GM15510 (cell line): ENCODE measurements around the gene CGREF1.

Source experiments
- POLR2A ChIP-seq: IDR thresholded peaks from 3 replicates; pipeline ENCODE4 v1.6.1; 2011; ENCODE audit warnings: borderline replicate concordance; ENCODE audit not compliant: insufficient read length; ENCODE audit errors: extremely low read depth

The CGREF1 gene

GRCh38 chr2:27088634-27089033, 30.3 kb downstream of the CGREF1 start:
- TF ChIP-seq POLR2A = no peak

DNA sequence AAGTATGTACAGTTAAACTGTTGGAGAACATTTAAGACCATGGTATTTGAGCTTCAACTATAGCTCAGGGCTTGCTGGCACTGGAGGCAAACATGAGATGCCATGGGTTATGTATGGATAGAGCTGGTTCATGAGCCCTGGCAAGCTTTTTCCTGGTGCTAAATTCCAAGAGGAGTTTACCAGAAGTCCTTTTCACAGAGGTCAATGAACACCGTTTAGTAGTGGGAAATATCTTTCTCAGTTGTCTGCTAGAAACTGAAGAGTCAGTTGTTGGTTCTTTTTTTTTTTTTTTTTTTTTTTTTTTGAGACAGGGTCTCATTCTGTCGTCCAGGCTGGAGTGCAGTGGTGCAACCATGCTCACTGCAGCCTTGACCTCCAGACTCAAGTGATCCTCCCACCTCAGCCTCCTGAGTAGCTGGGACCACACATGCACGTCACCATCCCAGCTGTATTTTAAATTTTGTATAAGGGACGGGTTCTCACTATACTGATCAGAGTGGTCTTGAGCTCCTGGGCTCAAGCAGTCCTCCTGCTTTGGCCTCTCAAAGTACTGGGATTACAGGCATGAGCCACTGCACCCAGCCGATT, 31.0 kb downstream of the CGREF1 start:
- TF ChIP-seq POLR2A = no peak

DNA sequence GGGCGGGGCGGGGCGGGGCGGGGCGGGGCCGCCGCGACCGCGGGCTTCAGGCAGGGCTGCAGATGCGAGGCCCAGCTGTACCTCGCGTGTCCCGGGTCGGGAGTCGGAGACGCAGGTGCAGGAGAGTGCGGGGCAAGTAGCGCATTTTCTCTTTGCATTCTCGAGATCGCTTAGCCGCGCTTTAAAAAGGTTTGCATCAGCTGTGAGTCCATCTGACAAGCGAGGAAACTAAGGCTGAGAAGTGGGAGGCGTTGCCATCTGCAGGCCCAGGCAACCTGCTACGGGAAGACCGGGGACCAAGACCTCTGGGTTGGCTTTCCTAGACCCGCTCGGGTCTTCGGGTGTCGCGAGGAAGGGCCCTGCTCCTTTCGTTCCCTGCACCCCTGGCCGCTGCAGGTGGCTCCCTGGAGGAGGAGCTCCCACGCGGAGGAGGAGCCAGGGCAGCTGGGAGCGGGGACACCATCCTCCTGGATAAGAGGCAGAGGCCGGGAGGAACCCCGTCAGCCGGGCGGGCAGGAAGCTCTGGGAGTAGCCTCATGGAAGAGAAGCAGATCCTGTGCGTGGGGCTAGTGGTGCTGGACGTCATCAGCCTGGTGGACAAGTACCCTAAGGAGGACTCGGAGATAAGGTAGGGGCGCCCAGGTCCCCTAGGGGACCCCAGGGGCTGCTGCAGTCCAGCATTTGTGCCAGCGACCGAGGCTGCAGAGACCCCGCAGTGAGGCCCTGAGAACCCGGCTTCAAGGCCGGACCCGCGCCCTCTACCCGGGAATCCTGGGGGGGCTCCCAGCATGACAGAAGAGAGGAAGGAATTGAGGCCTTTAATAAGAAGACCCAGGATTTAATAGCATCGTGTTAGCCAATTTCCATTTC, 32.0 kb downstream of the CGREF1 start, which contains the start of gene KHK:
TSS of gene KHK (plus strand) at position 49 of the 870 bp plus-strand sequence. CDS start at position 537, 488 bp downstream.
- peak; percentile 32 for TF ChIP-seq POLR2A

- TF ChIP-seq POLR2A = peak; percentile 65
These were observed 32.7 kb downstream of the CGREF1 start for GRCh38 chr2:27086090-27086723.

DNA sequence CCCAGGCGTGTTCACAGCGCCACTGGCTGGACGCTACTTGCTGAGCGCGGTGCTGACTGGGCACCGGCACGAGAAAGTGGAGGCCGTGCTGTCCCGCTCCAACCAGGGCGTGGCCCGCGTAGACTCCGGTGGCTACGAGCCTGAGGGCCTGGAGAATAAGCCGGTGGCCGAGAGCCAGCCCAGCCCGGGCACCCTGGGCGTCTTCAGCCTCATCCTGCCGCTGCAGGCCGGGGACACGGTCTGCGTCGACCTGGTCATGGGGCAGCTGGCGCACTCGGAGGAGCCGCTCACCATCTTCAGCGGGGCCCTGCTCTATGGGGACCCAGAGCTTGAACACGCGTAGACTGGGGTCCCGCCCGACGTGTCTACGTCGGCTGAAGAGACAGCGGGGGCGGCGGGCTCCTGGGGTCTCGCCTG, 33.2 kb downstream of the CGREF1 start:
- peak; percentile 36 for TF ChIP-seq POLR2A

DNA sequence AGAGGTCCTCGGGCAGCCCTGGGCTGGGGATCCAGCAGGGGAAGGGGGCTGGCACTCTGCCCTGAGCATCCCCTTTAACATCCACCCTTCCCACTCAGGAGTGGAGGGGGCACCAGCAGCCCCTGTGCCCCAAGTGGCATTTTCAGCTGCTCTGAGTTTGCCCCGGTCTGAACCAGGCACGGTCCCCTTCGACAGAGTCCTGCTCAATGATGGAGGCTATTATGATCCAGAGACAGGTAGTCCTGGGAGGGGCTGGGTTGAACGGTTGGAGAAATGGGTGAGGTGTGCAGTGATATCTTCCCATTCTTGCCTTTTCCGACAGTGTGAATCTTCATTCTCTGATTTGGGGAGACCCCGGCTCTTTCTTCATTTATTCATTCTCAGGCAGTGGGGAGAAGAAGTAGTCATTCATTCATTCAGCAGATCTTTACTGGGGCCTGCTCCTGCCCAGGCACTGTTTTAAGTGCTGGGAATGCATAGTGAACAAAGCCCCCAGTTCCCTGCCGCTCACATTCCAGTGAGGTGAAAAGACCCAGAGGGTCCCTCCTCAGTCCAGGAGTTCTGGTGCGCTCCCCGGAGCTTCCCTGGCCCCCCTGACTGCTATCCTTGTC, 33.8 kb downstream of the CGREF1 start:
- no peak for TF ChIP-seq POLR2A

- TF ChIP-seq POLR2A = no peak
These were observed 34.4 kb downstream of the CGREF1 start for GRCh38 chr2:27084297-27085061.

DNA sequence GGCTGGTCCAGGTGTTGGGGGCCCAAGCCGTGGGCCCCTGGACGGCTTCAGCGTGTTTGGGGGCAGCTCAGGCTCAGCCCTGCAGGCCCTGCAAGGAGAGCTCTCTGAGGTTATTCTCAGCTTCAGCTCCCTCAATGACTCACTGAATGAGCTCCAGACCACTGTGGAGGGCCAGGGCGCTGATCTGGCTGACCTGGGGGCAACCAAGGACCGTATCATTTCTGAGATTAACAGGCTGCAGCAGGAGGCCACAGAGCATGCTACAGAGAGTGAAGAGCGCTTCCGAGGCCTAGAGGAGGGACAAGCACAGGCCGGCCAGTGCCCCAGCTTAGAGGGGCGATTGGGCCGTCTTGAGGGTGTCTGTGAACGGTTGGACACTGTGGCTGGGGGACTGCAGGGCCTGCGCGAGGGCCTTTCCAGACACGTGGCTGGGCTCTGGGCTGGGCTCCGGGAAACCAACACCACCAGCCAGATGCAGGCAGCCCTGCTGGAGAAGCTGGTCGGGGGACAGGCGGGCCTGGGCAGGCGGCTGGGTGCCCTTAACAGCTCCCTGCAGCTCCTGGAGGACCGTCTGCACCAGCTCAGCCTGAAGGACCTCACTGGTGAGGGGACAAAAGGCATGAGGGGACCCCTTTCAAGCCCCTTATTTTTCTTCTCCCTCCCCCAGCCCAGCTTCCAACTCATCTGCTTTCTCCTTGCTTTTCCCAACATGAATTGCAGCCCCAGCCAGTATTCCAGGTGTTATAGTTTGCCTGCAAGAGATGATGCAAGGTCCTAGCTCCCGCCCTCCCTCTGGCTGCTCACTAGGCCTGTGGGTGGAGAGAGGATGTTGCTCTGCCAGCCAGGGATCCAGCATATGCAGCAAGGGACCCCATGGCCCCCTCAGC, 35.3 kb downstream of the CGREF1 start:
- no peak for TF ChIP-seq POLR2A

- TF ChIP-seq POLR2A = no peak
These were observed 36.0 kb downstream of the CGREF1 start for GRCh38 chr2:27082773-27083409.

- no peak for TF ChIP-seq POLR2A
These were observed 36.8 kb downstream of the CGREF1 start for GRCh38 chr2:27081984-27082772.

- no peak for TF ChIP-seq POLR2A
These were observed 38.4 kb downstream of the CGREF1 start for GRCh38 chr2:27080603-27080936.

- TF ChIP-seq POLR2A = no peak
These were observed 38.8 kb downstream of the CGREF1 start for GRCh38 chr2:27080140-27080469.

DNA sequence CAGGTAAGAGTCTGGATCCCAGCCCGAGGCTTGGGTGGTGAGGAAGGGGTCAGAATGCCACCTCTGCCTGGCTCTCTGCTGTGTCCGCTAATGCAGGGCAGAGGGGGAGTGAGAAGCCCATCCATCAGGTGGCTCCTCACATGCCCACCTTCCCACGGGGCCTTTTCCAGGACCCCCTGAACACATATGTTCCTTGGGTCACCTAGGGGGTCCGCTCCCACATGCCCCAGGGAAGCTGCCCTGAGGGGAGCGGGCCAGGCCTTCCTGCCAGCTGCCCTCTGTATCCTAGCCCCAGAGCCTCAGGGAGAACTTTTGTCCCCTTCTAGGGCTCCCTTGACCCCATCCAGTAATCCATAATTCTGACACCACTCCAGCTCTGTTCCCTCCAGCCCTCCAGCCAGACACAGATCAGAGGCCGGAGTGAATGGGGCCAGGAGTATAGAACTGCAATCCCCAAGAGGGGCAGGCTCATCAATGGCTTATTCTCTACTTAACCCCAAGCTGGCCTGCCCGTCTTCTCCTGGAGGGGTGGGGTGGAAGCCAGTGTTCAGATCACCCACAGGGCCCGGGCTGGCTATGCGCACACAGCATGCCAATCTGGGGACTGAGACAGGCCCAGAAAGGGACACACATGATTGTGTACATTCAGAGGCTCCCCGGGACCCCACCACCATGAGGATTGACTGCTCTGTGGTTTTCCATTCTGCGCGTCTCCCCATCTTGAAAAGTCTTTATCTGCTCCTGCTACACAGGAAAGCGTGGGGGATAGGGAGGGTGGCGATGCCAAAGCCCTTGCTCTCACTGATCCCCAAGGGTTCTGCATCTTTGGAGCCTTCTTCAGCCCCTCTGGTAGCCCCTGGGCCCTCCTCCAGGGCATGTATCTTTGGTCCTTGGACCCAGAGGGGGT, 39.4 kb downstream of the CGREF1 start:
- no peak for TF ChIP-seq POLR2A
